H9 (cell line): Measurements from ENCODE around the gene ADI1. TPM values are rescaled to one million over a fixed set of nuclear protein-coding genes. Genes with fewer than 3 reads are reported as not detected.

Experiments
- DNase-seq: peaks from one replicate; pipeline ENCODE4 v3.0.0-alpha.2; 2017
- H2AFZ ChIP-seq: one replicate; pipeline ENCODE4 v1.6.1; 2013; ENCODE audit warnings: mild to moderate bottlenecking, low read length, control low read depth, moderate library complexity
- H2AK5ac ChIP-seq: 2 replicates; pipeline ENCODE4 v1.6.1; 2013; ENCODE audit warnings: low read length, control low read depth, mixed read lengths; ENCODE audit not compliant: insufficient read length
- H2BK120ac ChIP-seq: one replicate; pipeline ENCODE4 v1.6.1; 2013; ENCODE audit warnings: low read depth, mild to moderate bottlenecking, low read length, control low read depth, inconsistent platforms; ENCODE audit not compliant: poor library complexity, severe bottlenecking
- H2BK12ac ChIP-seq: 2 replicates; pipeline ENCODE4 v1.6.1; 2013; ENCODE audit warnings: low read length, control low read depth, mixed read lengths, low read depth; ENCODE audit not compliant: insufficient read length
- H2BK15ac ChIP-seq: 2 replicates; pipeline ENCODE4 v1.6.1; 2013; ENCODE audit warnings: low read depth, low read length, control low read depth
- H2BK20ac ChIP-seq: one replicate; pipeline ENCODE4 v1.6.1; 2013; ENCODE audit warnings: low read depth, mild to moderate bottlenecking, low read length, control low read depth, inconsistent platforms; ENCODE audit not compliant: poor library complexity, severe bottlenecking
- H2BK5ac ChIP-seq: 2 replicates; pipeline ENCODE4 v1.6.1; 2013; ENCODE audit warnings: low read length, control low read depth, mixed read lengths; ENCODE audit not compliant: insufficient read length
- H3K14ac ChIP-seq: 2 replicates; pipeline ENCODE4 v1.6.1; 2013; ENCODE audit warnings: low read length, control low read depth; ENCODE audit not compliant: insufficient read depth
- H3K18ac ChIP-seq: 2 replicates; pipeline ENCODE4 v1.6.1; 2013; ENCODE audit warnings: low read depth, mild to moderate bottlenecking, mixed read lengths, low read length, control low read depth; ENCODE audit not compliant: insufficient read length
- H3K23ac ChIP-seq: 2 replicates; pipeline ENCODE4 v1.6.1; 2013; ENCODE audit warnings: low read length, control low read depth, mixed read lengths, low read depth; ENCODE audit not compliant: insufficient read length
- H3K23me2 ChIP-seq: 2 replicates; pipeline ENCODE4 v1.6.1; 2013; ENCODE audit warnings: low read depth, mild to moderate bottlenecking, mixed read lengths, low read length, control low read depth; ENCODE audit not compliant: insufficient read length, poor library complexity, severe bottlenecking
- H3K27ac ChIP-seq: 2 replicates; pipeline ENCODE4 v1.5.1; 2013; ENCODE audit warnings: low read length, control low read depth, mixed read lengths, low read depth; ENCODE audit not compliant: insufficient read length
- H3K27me3 ChIP-seq: 2 replicates; pipeline ENCODE4 v1.6.1; 2013; ENCODE audit warnings: low read length, control low read depth, inconsistent platforms; ENCODE audit not compliant: insufficient read depth
- H3K4ac ChIP-seq: 2 replicates; pipeline ENCODE4 v1.6.1; 2013; ENCODE audit warnings: low read depth, mild to moderate bottlenecking, control low read depth, inconsistent platforms, low read length, moderate library complexity
- H3K4me1 ChIP-seq: 2 replicates; pipeline ENCODE4 v1.6.1; 2013; ENCODE audit warnings: low read length, control low read depth, inconsistent platforms; ENCODE audit not compliant: insufficient read depth
- H3K4me2 ChIP-seq: 2 replicates; pipeline ENCODE4 v1.6.1; 2013; ENCODE audit warnings: low read length, control low read depth, mixed read lengths; ENCODE audit not compliant: insufficient read length, insufficient read depth
- H3K56ac ChIP-seq: 2 replicates; pipeline ENCODE4 v1.6.1; 2013; ENCODE audit warnings: low read depth, mild to moderate bottlenecking, mixed read lengths, low read length, control low read depth; ENCODE audit not compliant: insufficient read length
- H3K79me1 ChIP-seq: 2 replicates; pipeline ENCODE4 v1.6.1; 2013; ENCODE audit warnings: low read depth, mild to moderate bottlenecking, moderate library complexity, low read length, control low read depth, inconsistent platforms; ENCODE audit not compliant: insufficient read depth, poor library complexity, severe bottlenecking
- H3K79me2 ChIP-seq: 2 replicates; pipeline ENCODE4 v1.6.1; 2013; ENCODE audit warnings: low read length, control low read depth, inconsistent platforms; ENCODE audit not compliant: insufficient read depth
- H3K9ac ChIP-seq: 2 replicates; pipeline ENCODE4 v1.6.1; 2013; ENCODE audit warnings: low read length, control low read depth, mixed read lengths; ENCODE audit not compliant: insufficient read length; ENCODE audit errors: extremely low read depth
- H3K9me3 ChIP-seq: one replicate; pipeline ENCODE4 v1.6.1; 2013; ENCODE audit warnings: low read depth, low read length, inconsistent platforms; ENCODE audit not compliant: control insufficient read depth
- H3T11ph ChIP-seq: one replicate; pipeline ENCODE4 v1.6.1; 2013; ENCODE audit warnings: mild to moderate bottlenecking, low read length, control low read depth, inconsistent platforms
- H4K20me1 ChIP-seq: one replicate; pipeline ENCODE4 v1.6.1; 2013; ENCODE audit not compliant: control insufficient read depth, insufficient read length, insufficient read depth
- H4K5ac ChIP-seq: 2 replicates; pipeline ENCODE4 v1.6.1; 2013; ENCODE audit warnings: low read depth, mild to moderate bottlenecking, mixed read lengths, low read length, control low read depth; ENCODE audit not compliant: insufficient read length
- H4K8ac ChIP-seq: replicated peaks from 2 replicates; pipeline ENCODE4 v1.6.1; 2013; ENCODE audit warnings: low read length, control low read depth, mixed read lengths, low read depth; ENCODE audit not compliant: insufficient read length
- H4K91ac ChIP-seq: 2 replicates; pipeline ENCODE4 v1.6.1; 2013; ENCODE audit warnings: low read depth, mild to moderate bottlenecking, moderate library complexity, mixed read lengths, low read length, control low read depth; ENCODE audit not compliant: insufficient read length
- H3K27ac Mint-ChIP-seq, 3 experiments: 2 replicates in 2 of 3; 3 replicates in 1 of 3; pipeline ENCODE4 v1.8.0; 2020 to 2021; ENCODE audit warnings: mixed read lengths in 3 of 3, mild to moderate bottlenecking in 1 of 3, moderate library complexity in 1 of 3
- H3K27me3 Mint-ChIP-seq: 2 replicates; pipeline ENCODE4 v1.8.0; 2021; ENCODE audit warnings: low read depth, mild to moderate bottlenecking, moderate library complexity, mixed read lengths
- H3K36me3 Mint-ChIP-seq, 3 experiments: 2 replicates in 2 of 3; 3 replicates in 1 of 3; pipeline ENCODE4 v1.8.0; 2020 to 2021; ENCODE audit warnings: low read depth in 3 of 3, mixed read lengths in 3 of 3; ENCODE audit not compliant: insufficient read depth in 1 of 3
- H3K4me1 Mint-ChIP-seq, 2 experiments: 2 replicates each; pipeline ENCODE4 v1.8.0; 2020; ENCODE audit warnings: mixed read lengths in 2 of 2
- H3K4me3 Mint-ChIP-seq, 2 experiments: 2 replicates in 1 of 2; 3 replicates in 1 of 2; pipeline ENCODE4 v1.8.0; 2020 to 2021; ENCODE audit warnings: mild to moderate bottlenecking in 2 of 2, mixed read lengths in 2 of 2, moderate library complexity in 1 of 2
- H3K9me3 Mint-ChIP-seq, 2 experiments: 2 replicates in 1 of 2; 3 replicates in 1 of 2; pipeline ENCODE4 v1.8.0; 2020; ENCODE audit warnings: mild to moderate bottlenecking in 2 of 2, mixed read lengths in 2 of 2, moderate library complexity in 1 of 2
- WGBS: extraction: QIAGEN DNeasy Blood & Tissue Kit; methylation state at CpG from one replicate; pipeline ENCODE4 v1.1.7; 2013; ENCODE audit warnings: missing lambda C conversion rate, low lambda C conversion rate, mixed read lengths; ENCODE audit not compliant: insufficient read length; ENCODE audit errors: extremely low coverage; 5-methylcytosine and 5-hydroxymethylcytosine counted together
- total RNA-seq: library from RNA; stranded (reverse); gene quantifications from 2 replicates; pipeline ENCODE4 v1.2.1, GENCODE V29; 2021
- TF ChIP-seq, protein P1 (sequence below): fragments of 200-600 bp; sonication (generic); conservative IDR thresholded peaks from 3 replicates; pipeline ENCODE4 v1.8.0; 2021; ENCODE audit warnings: antibody characterized with exemption, mild to moderate bottlenecking

ADI1 gene
- total RNA-seq, 1 experiment from 2014 or later, result 23.4 TPM

DNA sequence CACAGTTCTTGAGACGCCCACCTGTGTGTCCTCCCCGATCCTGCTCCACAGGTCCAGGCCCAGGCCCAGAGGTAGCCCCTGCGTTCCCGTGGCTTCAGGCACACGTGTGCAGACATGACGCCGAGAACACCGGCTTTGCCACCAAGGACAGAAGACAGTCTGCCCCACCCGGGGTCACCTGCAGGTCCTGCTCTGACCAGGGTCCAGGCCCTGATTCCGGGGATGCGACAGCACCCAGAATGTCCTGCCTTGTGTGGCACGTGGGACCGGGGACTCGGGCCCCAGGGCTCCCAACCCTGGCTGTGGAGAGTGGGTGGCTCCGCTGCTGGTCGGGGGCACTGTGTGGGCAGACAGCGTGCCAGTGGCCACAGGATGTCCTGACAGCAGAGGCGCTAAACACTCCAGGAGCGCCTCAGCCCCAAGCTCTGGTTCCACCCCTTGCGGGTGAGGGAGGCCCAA lies 36.9 kb downstream of the ADI1 start:
- Histone ChIP-seq H4K8ac (no peak overlapping the region), H3K18ac (no peak overlapping the region), H2AFZ (no peak overlapping the region), H3T11ph (no peak overlapping the region), H2BK12ac (no peak overlapping the region), H3K4me1 (no peaks in the 10 kb centered on the region), H2BK120ac (no peak overlapping the region), H4K20me1 (no peaks in the 10 kb centered on the region), H3K4me2 (no peak overlapping the region), H3K9ac (no peak overlapping the region), H2BK20ac (no peak overlapping the region), H4K5ac (no peak overlapping the region), H3K56ac (no peak overlapping the region), H3K23me2 (no peaks in the 10 kb centered on the region), H4K91ac (no peak overlapping the region), H3K4ac (no peak overlapping the region), H3K27me3 (no peaks in the 10 kb centered on the region), H3K14ac (no peak overlapping the region), H2BK15ac (no peak overlapping the region), H3K27ac (no peak overlapping the region), H2AK5ac (no peak overlapping the region), H3K79me2 (no peaks in the 10 kb centered on the region), H2BK5ac (no peak overlapping the region), H3K23ac (no peak overlapping the region), H3K9me3 (no peaks in the 10 kb centered on the region), H3K79me1 (no peaks in the 10 kb centered on the region)
- H3K27me3 Mint-ChIP-seq, result peaks cover 1% of the 10 kb centered on the region; the same call in 1 of the 2 replicates
- peaks cover 3 to 6% of the 10 kb centered on the region in 2 experiments; a peak in 3 of 5 replicates for H3K9me3 Mint-ChIP-seq
- H3K36me3 Mint-ChIP-seq, result peaks cover 20 to 45% (median 33%) of the 10 kb centered on the region in 3 experiments
- TF ChIP-seq, protein P1, sequence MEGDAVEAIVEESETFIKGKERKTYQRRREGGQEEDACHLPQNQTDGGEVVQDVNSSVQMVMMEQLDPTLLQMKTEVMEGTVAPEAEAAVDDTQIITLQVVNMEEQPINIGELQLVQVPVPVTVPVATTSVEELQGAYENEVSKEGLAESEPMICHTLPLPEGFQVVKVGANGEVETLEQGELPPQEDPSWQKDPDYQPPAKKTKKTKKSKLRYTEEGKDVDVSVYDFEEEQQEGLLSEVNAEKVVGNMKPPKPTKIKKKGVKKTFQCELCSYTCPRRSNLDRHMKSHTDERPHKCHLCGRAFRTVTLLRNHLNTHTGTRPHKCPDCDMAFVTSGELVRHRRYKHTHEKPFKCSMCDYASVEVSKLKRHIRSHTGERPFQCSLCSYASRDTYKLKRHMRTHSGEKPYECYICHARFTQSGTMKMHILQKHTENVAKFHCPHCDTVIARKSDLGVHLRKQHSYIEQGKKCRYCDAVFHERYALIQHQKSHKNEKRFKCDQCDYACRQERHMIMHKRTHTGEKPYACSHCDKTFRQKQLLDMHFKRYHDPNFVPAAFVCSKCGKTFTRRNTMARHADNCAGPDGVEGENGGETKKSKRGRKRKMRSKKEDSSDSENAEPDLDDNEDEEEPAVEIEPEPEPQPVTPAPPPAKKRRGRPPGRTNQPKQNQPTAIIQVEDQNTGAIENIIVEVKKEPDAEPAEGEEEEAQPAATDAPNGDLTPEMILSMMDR, result no peak
- no peak for DNase-seq
- WGBS, result no CpG with 5 or more reads among the region's 20 CpGs
- peaks cover 0 to 2% of the 10 kb centered on the region in 2 experiments; a peak in 1 of 4 replicates for H3K4me1 Mint-ChIP-seq
- no peak overlapping the region for H3K4me3 Mint-ChIP-seq
- H3K27ac Mint-ChIP-seq, result no peak overlapping the region
